Mesenchymal stem cell (in vitro differentiated cells and primary cell): ENCODE data around the gene PARM1.

ENCODE experiments used
- DNase-seq: peaks from one replicate; pipeline ENCODE4 v3.0.0-alpha.2; 2013
- H2AFZ ChIP-seq: one replicate; pipeline ENCODE4 v1.6.1; 2013; ENCODE audit warnings: low read depth, mild to moderate bottlenecking, control low read depth, inconsistent platforms, low read length, moderate library complexity
- H2AK5ac ChIP-seq: 2 replicates; pipeline ENCODE4 v1.6.1; 2013; ENCODE audit warnings: low read length, moderate library complexity, mild to moderate bottlenecking, inconsistent platforms; ENCODE audit not compliant: severe bottlenecking
- H2BK120ac ChIP-seq: one replicate; pipeline ENCODE4 v1.6.1; 2013; ENCODE audit warnings: low read depth, mild to moderate bottlenecking, inconsistent platforms, low read length, moderate library complexity
- H2BK12ac ChIP-seq, 2 experiments: one replicate each; pipeline ENCODE4 v1.6.1; 2013; ENCODE audit warnings: inconsistent platforms in 2 of 2, low read length in 2 of 2, mild to moderate bottlenecking in 2 of 2, moderate library complexity in 2 of 2, control low read depth in 1 of 2
- H2BK15ac ChIP-seq: one replicate; pipeline ENCODE4 v1.6.1; 2013; ENCODE audit warnings: mild to moderate bottlenecking, low read depth, inconsistent platforms; ENCODE audit not compliant: poor library complexity, severe bottlenecking
- H2BK5ac ChIP-seq: 2 replicates; pipeline ENCODE4 v1.6.1; 2013; ENCODE audit warnings: low read depth, mild to moderate bottlenecking, low read length, control low read depth, inconsistent platforms; ENCODE audit not compliant: poor library complexity, severe bottlenecking
- H3K14ac ChIP-seq, 2 experiments: one replicate each; pipeline ENCODE4 v1.6.1; 2013; ENCODE audit warnings: inconsistent platforms in 2 of 2, low read length in 2 of 2, control low read depth in 1 of 2, mild to moderate bottlenecking in 1 of 2, moderate library complexity in 1 of 2
- H3K18ac ChIP-seq, 2 experiments: one replicate each; pipeline ENCODE4 v1.6.1; 2013; ENCODE audit warnings: inconsistent platforms in 2 of 2, low read length in 2 of 2, control low read depth in 1 of 2, low read depth in 1 of 2, mild to moderate bottlenecking in 1 of 2
- H3K23ac ChIP-seq, 2 experiments: one replicate each; pipeline ENCODE4 v1.6.1; 2013; ENCODE audit warnings: inconsistent platforms in 2 of 2, low read length in 2 of 2, mild to moderate bottlenecking in 2 of 2, moderate library complexity in 2 of 2, control low read depth in 1 of 2
- H3K27ac ChIP-seq: 2 replicates; pipeline ENCODE4 v1.5.1; 2013; ENCODE audit warnings: mild to moderate bottlenecking, moderate library complexity, low read length, control low read depth, inconsistent platforms; ENCODE audit not compliant: poor library complexity, severe bottlenecking
- H3K27me3 ChIP-seq, 2 experiments: 2 replicates each; pipeline versions ENCODE4 v1.6.1 to v1.7.0; 2013; ENCODE audit warnings: low read length in 2 of 2, mild to moderate bottlenecking in 2 of 2, moderate library complexity in 2 of 2, control low read depth in 1 of 2, inconsistent platforms in 1 of 2; ENCODE audit not compliant: control insufficient read depth in 1 of 2, insufficient read depth in 1 of 2
- H3K36me3 ChIP-seq, 2 experiments: 2 replicates each; pipeline versions ENCODE4 v1.6.1 to v1.7.0; 2013; ENCODE audit warnings: low read length in 2 of 2, control low read depth in 1 of 2, inconsistent platforms in 1 of 2, low read depth in 1 of 2, mild to moderate bottlenecking in 1 of 2; ENCODE audit not compliant: insufficient read depth in 2 of 2, control insufficient read depth in 1 of 2
- H3K4ac ChIP-seq, 2 experiments: one replicate each; pipeline ENCODE4 v1.6.1; 2013; ENCODE audit warnings: inconsistent platforms in 2 of 2, low read length in 2 of 2, mild to moderate bottlenecking in 2 of 2, moderate library complexity in 2 of 2, control low read depth in 1 of 2, low read depth in 1 of 2
- H3K4me1 ChIP-seq: 2 replicates; pipeline ENCODE4 v1.6.1; 2013; ENCODE audit warnings: low read depth, low read length, control low read depth; ENCODE audit not compliant: control insufficient read depth, insufficient read depth
- H3K4me2 ChIP-seq: 2 replicates; pipeline ENCODE4 v1.6.1; 2013; ENCODE audit warnings: low read length, mild to moderate bottlenecking, inconsistent platforms; ENCODE audit not compliant: poor library complexity, severe bottlenecking
- H3K4me3 ChIP-seq, 2 experiments: 2 replicates each; pipeline versions ENCODE4 v1.5.1 to v1.7.0; 2013; ENCODE audit warnings: low read length in 2 of 2, mild to moderate bottlenecking in 2 of 2, control low read depth in 1 of 2, low read depth in 1 of 2; ENCODE audit not compliant: insufficient read depth in 1 of 2
- H3K79me1 ChIP-seq: replicated peaks from 2 replicates; pipeline ENCODE4 v1.6.1; 2013; ENCODE audit warnings: mild to moderate bottlenecking, control low read depth, low read length, inconsistent platforms; ENCODE audit not compliant: poor library complexity, severe bottlenecking
- H3K9ac ChIP-seq: 2 replicates; pipeline ENCODE4 v1.7.0; 2013; ENCODE audit warnings: mild to moderate bottlenecking, low read length, moderate library complexity
- H3K9me3 ChIP-seq: 2 replicates; pipeline ENCODE4 v1.7.0; 2013; ENCODE audit warnings: mild to moderate bottlenecking, low read length; ENCODE audit not compliant: control insufficient read depth
- H4K8ac ChIP-seq: one replicate; pipeline ENCODE4 v1.6.1; 2013; ENCODE audit warnings: inconsistent platforms, mild to moderate bottlenecking, low read length, moderate library complexity
- H4K91ac ChIP-seq: one replicate; pipeline ENCODE4 v1.6.1; 2013; ENCODE audit warnings: mild to moderate bottlenecking, low read length, inconsistent platforms
- WGBS: methylation state at CpG from one replicate; pipeline ENCODE4 v1.1.7; 2013; ENCODE audit warnings: mixed read lengths; 5-methylcytosine and 5-hydroxymethylcytosine counted together

Gene PARM1

GRCh38 chr4:74975082-74975481 is 42.2 kb downstream of the PARM1 start:
- Histone ChIP-seq H3K27me3 (no peaks in the 10 kb centered on the region), H3K14ac (no peak overlapping the region), H2BK15ac (no peak overlapping the region), H2AK5ac (no peak overlapping the region), H2BK120ac (no peak overlapping the region), H3K9me3 (peaks cover 14% of the 10 kb centered on the region), H3K4me1 (no peaks in the 10 kb centered on the region), H3K9ac (no peak overlapping the region), H3K36me3 (no peaks in the 10 kb centered on the region), H2AFZ (no peak overlapping the region), H4K8ac (no peak overlapping the region), H3K18ac (no peak overlapping the region), H3K23ac (no peak overlapping the region), H3K4me2 (no peak overlapping the region), H3K79me1 (no peaks in the 10 kb centered on the region), H2BK12ac (no peak overlapping the region), H2BK5ac (no peak overlapping the region), H3K4me3 (no peak overlapping the region), H3K27ac (no peak overlapping the region), H3K4ac (no peak overlapping the region), H4K91ac (no peak overlapping the region)
- WGBS: 100% methylated on average over 2 of the region's 2 CpGs
- no peak for DNase-seq

GRCh38 chr4:74975848-74976824 is 43.2 kb downstream of the PARM1 start:
- H2BK120ac ChIP-seq: no peak overlapping the region
- H2AFZ ChIP-seq: no peak overlapping the region
- 93% methylated on average over 2 of the region's 2 CpGs for WGBS
- H3K9ac ChIP-seq: no peak overlapping the region
- no peak overlapping the region for H3K4me3 ChIP-seq
- H3K27ac ChIP-seq: no peak overlapping the region
- no peak overlapping the region for H2BK5ac ChIP-seq
- no peaks in the 10 kb centered on the region for H3K36me3 ChIP-seq
- DNase-seq: no peak
- no peak overlapping the region for H4K8ac ChIP-seq
- no peak overlapping the region for H3K4ac ChIP-seq
- no peaks in the 10 kb centered on the region for H3K79me1 ChIP-seq
- no peak overlapping the region for H3K14ac ChIP-seq
- H4K91ac ChIP-seq: no peak overlapping the region
- no peak overlapping the region for H2AK5ac ChIP-seq
- no peak overlapping the region for H2BK15ac ChIP-seq
- no peaks in the 10 kb centered on the region for H3K4me1 ChIP-seq
- no peaks in the 10 kb centered on the region for H3K27me3 ChIP-seq
- H3K23ac ChIP-seq: no peak overlapping the region
- no peak overlapping the region for H3K18ac ChIP-seq
- no peak overlapping the region for H2BK12ac ChIP-seq
- H3K4me2 ChIP-seq: no peak overlapping the region
- peaks cover 14% of the 10 kb centered on the region for H3K9me3 ChIP-seq

- Histone ChIP-seq H2BK120ac (no peak overlapping the region), H3K4ac (no peak overlapping the region), H3K18ac (no peak overlapping the region), H3K4me1 (no peaks in the 10 kb centered on the region), H4K8ac (no peak overlapping the region), H3K14ac (no peak overlapping the region), H3K9ac (no peak overlapping the region), H2BK15ac (no peak overlapping the region), H3K36me3 (no peaks in the 10 kb centered on the region), H3K4me2 (no peak overlapping the region), H3K4me3 (no peak overlapping the region), H2AFZ (no peak overlapping the region), H3K27ac (no peak overlapping the region), H3K27me3 (no peaks in the 10 kb centered on the region), H2AK5ac (no peak overlapping the region), H4K91ac (no peak overlapping the region), H3K79me1 (no peaks in the 10 kb centered on the region), H3K23ac (no peak overlapping the region), H3K9me3 (peaks cover 7% of the 10 kb centered on the region), H2BK12ac (no peak overlapping the region), H2BK5ac (no peak overlapping the region)
- WGBS: 92% methylated on average over 1 of the region's 1 CpG
- no peak for DNase-seq
Measured at GRCh38 chr4:74982546-74983252, 49.8 kb downstream of the PARM1 start.

GRCh38 chr4:74983253-74983635 is 50.3 kb downstream of the PARM1 start:
- H3K9me3 ChIP-seq: peaks cover 5% of the 10 kb centered on the region
- no peak overlapping the region for H3K4me3 ChIP-seq
- no peaks in the 10 kb centered on the region for H3K36me3 ChIP-seq

More at GRCh38 chr4:74983253-74983635, 50.3 kb downstream of the PARM1 start:
- H3K23ac ChIP-seq: no peak overlapping the region
- H3K9ac ChIP-seq: no peak overlapping the region
- no peak overlapping the region for H2BK15ac ChIP-seq
- H3K4ac ChIP-seq: no peak overlapping the region
- H2BK5ac ChIP-seq: no peak overlapping the region
- no peak overlapping the region for H2AFZ ChIP-seq
- H3K27me3 ChIP-seq: no peaks in the 10 kb centered on the region
- H3K14ac ChIP-seq: no peak overlapping the region
- no peak overlapping the region for H3K18ac ChIP-seq
- H4K8ac ChIP-seq: no peak overlapping the region
- H3K27ac ChIP-seq: no peak overlapping the region
- H2AK5ac ChIP-seq: no peak overlapping the region
- H3K79me1 ChIP-seq: no peaks in the 10 kb centered on the region
- no peak overlapping the region for H2BK12ac ChIP-seq
- no peaks in the 10 kb centered on the region for H3K4me1 ChIP-seq
- H2BK120ac ChIP-seq: no peak overlapping the region
- no peak overlapping the region for H3K4me2 ChIP-seq
- H4K91ac ChIP-seq: no peak overlapping the region
- DNase-seq: no peak
